Liver (tissue), 9 donors: ENCODE measurements around the gene CEP164. TPM values are rescaled to one million over a fixed set of nuclear protein-coding genes. Genes with fewer than 3 reads are reported as not detected.

Source experiments
- DNase-seq: peaks from one replicate; pipeline ENCODE4 v3.0.0-alpha.2; 2017; ENCODE audit warnings: low spot score
- H3K27ac ChIP-seq, 2 donors: one replicate each; pipeline ENCODE4 v1.7.0; 2013; ENCODE audit warnings: inconsistent platforms in 2 of 2, low read length in 2 of 2, control low read depth in 1 of 2, low read depth in 1 of 2, mild to moderate bottlenecking in 1 of 2
- H3K27me3 ChIP-seq, 4 donors: one replicate each; pipeline versions ENCODE4 v1.6.1 to v1.7.0; 2013; ENCODE audit warnings: low read length in 3 of 4, inconsistent platforms in 1 of 4, mild to moderate bottlenecking in 1 of 4, moderate library complexity in 1 of 4; ENCODE audit not compliant: control insufficient read depth in 4 of 4, insufficient read depth in 4 of 4
- H3K36me3 ChIP-seq, 4 donors: one replicate each; pipeline versions ENCODE4 v1.6.1 to v1.7.0; 2013; ENCODE audit warnings: low read length in 3 of 4, mild to moderate bottlenecking in 3 of 4, low read depth in 1 of 4, moderate library complexity in 1 of 4; ENCODE audit not compliant: control insufficient read depth in 4 of 4, insufficient read depth in 3 of 4
- H3K4me1 ChIP-seq, 4 donors: one replicate each; pipeline versions ENCODE4 v1.6.1 to v1.7.0; 2013; ENCODE audit warnings: low read length in 3 of 4, mild to moderate bottlenecking in 3 of 4, moderate library complexity in 1 of 4; ENCODE audit not compliant: control insufficient read depth in 4 of 4, insufficient read depth in 4 of 4
- H3K4me3 ChIP-seq, 3 donors: one replicate each; pipeline versions ENCODE4 v1.6.1 to v1.7.0; 2013; ENCODE audit warnings: low read length in 3 of 3, control low read depth in 1 of 3, low read depth in 1 of 3, mild to moderate bottlenecking in 1 of 3
- H3K9ac ChIP-seq, 2 donors: one replicate each; pipeline ENCODE4 v1.7.0; 2013; ENCODE audit warnings: low read length in 2 of 2, mild to moderate bottlenecking in 2 of 2, moderate library complexity in 2 of 2, control low read depth in 1 of 2, low read depth in 1 of 2
- H3K9me3 ChIP-seq, 4 donors: one replicate each; pipeline versions ENCODE4 v1.6.1 to v1.7.0; 2013; ENCODE audit warnings: low read length in 3 of 4; ENCODE audit not compliant: control insufficient read depth in 4 of 4
- ATF3 ChIP-seq: IDR thresholded peaks from 2 replicates; pipeline ENCODE4 v1.6.1; 2016; ENCODE audit warnings: antibody characterized with exemption
- EGR1 ChIP-seq, 2 donors: IDR thresholded peaks; 2 replicates each; pipeline ENCODE4 v1.6.1; 2016 to 2018; ENCODE audit warnings: antibody characterized with exemption in 2 of 2, low read depth in 2 of 2
- FOXA1 ChIP-seq: IDR thresholded peaks from 2 replicates; pipeline ENCODE4 v1.6.1; 2016; ENCODE audit warnings: antibody characterized with exemption
- FOXA2 ChIP-seq: IDR thresholded peaks from 2 replicates; pipeline ENCODE4 v1.6.1; 2016; ENCODE audit warnings: antibody characterized with exemption
- GABPA ChIP-seq, 2 donors: IDR thresholded peaks in 1 of 2; conservative IDR thresholded peaks in 1 of 2; 2 replicates each; pipeline ENCODE4 v1.6.1; 2016; ENCODE audit warnings: antibody characterized with exemption in 2 of 2, mild to moderate bottlenecking in 1 of 2, moderate library complexity in 1 of 2
- HNF4A ChIP-seq, 2 donors: conservative IDR thresholded peaks; 2 replicates each; pipeline ENCODE4 v1.6.1; 2016; ENCODE audit warnings: antibody characterized with exemption in 2 of 2, mild to moderate bottlenecking in 2 of 2
- HNF4G ChIP-seq: IDR thresholded peaks from 2 replicates; pipeline ENCODE4 v1.6.1; 2016; ENCODE audit warnings: antibody characterized with exemption
- JUND ChIP-seq, 2 donors: IDR thresholded peaks; 2 replicates each; pipeline ENCODE4 v1.6.1; 2016; ENCODE audit warnings: antibody characterized with exemption in 2 of 2
- MAX ChIP-seq: IDR thresholded peaks from 2 replicates; pipeline ENCODE4 v1.6.1; 2016; ENCODE audit warnings: antibody characterized with exemption
- NR2F2 ChIP-seq: IDR thresholded peaks from 2 replicates; pipeline ENCODE4 v1.6.1; 2016; ENCODE audit warnings: antibody characterized with exemption
- RAD21 ChIP-seq, 2 donors: IDR thresholded peaks; 2 replicates each; pipeline ENCODE4 v1.6.1; 2016; ENCODE audit warnings: antibody characterized with exemption in 2 of 2, mild to moderate bottlenecking in 2 of 2
- RXRA ChIP-seq, 2 donors: IDR thresholded peaks; 2 replicates each; pipeline ENCODE4 v1.6.1; 2017 to 2018; ENCODE audit warnings: antibody characterized with exemption in 2 of 2, mild to moderate bottlenecking in 1 of 2
- SP1 ChIP-seq: IDR thresholded peaks from 2 replicates; pipeline ENCODE4 v1.6.1; 2018; ENCODE audit warnings: antibody characterized with exemption, mild to moderate bottlenecking
- TAF1 ChIP-seq: conservative IDR thresholded peaks from 2 replicates; pipeline ENCODE4 v1.6.1; 2016; ENCODE audit warnings: antibody characterized with exemption, mild to moderate bottlenecking
- YY1 ChIP-seq: IDR thresholded peaks from 2 replicates; pipeline ENCODE4 v1.6.1; 2016; ENCODE audit warnings: antibody characterized with exemption, mild to moderate bottlenecking
- WGBS: extraction: QIAGEN DNeasy Blood & Tissue Kit; methylation state at CpG from one replicate; pipeline ENCODE4 v1.1.7; 2013; 5-methylcytosine and 5-hydroxymethylcytosine counted together
- polyA plus RNA-seq, 2 donors: library from polyadenylated mRNA; stranded (reverse) in 1 of 2; unstranded in 1 of 2; fragments of 200-250 nt in 1 of 2; fragments of >200 nt in 1 of 2; fragmentation: Nextera tagmentation in 1 of 2; extraction: Ambion mirVana in 1 of 2; gene quantifications; one replicate each; pipeline versions ENCODE4 v1.2.1 to v1.2.3, GENCODE V29; 2013 to 2015
- total RNA-seq, 2 donors: library from RNA; depleted of rRNA; stranded (reverse); fragments of >200 nt; gene quantifications; one replicate each; pipeline ENCODE4 v1.2.3, GENCODE V29; 2014
- TF ChIP-seq, protein P1 (sequence below): fragments of 150-350 bp; IDR thresholded peaks from 2 replicates; pipeline ENCODE4 v1.5.1; 2017; ENCODE audit warnings: improper control_type of control experiment, low read depth, low read length; ENCODE audit not compliant: missing input control
- donor health status: healthy.
- donor health status: healthy.
- donor health status: healthy.
- donor health status: healthy.
- donor health status: healthy.

Gene CEP164
- total and polyA plus RNA-seq, 4 donors = 4.1 to 12.3 (median 5.9) TPM

DNA sequence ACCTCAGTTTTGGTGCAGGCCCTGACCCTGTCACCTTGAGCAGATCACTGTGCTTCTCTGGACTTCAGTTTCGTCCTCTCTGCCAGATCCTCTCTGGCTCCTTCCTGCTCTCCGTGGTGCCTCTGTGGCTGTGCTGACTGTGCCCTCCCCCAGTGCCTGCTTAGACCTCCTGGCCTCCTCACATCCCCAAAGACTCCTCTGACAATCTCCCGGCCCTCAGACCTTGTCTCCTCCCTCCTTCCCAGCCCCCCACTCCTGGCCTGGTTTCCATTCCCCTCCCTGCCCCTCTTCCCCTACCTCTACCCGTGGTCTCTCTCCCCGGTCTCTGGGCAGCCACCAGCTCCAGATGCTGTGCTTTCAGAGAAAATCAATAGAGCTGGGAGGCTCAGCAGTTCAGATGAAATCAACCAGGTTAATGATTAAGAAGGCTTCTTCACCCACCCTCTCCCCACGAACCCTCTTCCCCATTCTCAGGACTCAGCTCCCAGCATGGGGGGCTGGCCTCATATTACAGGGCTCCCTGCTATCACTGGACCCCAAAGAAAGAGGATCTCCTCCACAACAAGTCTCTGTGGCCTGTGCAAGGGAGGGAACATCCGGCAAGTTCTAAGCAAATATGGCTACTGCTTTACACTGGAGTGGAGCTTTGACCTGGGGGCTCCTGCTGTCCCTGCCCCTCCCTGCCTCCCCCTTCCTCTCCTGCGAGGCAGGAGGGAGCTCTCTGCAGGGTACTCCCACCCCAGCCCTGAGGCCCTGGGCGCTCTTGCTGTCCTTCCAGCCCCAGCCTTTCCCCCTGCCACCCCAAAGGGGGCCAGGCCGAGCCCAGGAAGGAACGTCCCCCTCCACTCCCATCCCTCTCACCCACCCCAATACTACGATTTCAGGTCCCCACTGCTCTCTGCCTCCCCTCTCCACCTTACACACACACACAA is 28.0 kb upstream of the CEP164 start:
- no peaks in the 10 kb centered on the region for H3K27me3 ChIP-seq
- H3K4me1 ChIP-seq = peaks cover 10 to 47% (median 36%) of the 10 kb centered on the region in 4 donors
- peak overlapping the region in 2 of 3 donors; percentile 34 to 49 for H3K4me3 ChIP-seq
- H3K27ac ChIP-seq = peak overlapping the region; percentile 29 to 52
- 29% methylated on average over 12 of the region's 12 CpGs for WGBS
- DNase-seq = peak; percentile 50
- TF ChIP-seq, protein P1, sequence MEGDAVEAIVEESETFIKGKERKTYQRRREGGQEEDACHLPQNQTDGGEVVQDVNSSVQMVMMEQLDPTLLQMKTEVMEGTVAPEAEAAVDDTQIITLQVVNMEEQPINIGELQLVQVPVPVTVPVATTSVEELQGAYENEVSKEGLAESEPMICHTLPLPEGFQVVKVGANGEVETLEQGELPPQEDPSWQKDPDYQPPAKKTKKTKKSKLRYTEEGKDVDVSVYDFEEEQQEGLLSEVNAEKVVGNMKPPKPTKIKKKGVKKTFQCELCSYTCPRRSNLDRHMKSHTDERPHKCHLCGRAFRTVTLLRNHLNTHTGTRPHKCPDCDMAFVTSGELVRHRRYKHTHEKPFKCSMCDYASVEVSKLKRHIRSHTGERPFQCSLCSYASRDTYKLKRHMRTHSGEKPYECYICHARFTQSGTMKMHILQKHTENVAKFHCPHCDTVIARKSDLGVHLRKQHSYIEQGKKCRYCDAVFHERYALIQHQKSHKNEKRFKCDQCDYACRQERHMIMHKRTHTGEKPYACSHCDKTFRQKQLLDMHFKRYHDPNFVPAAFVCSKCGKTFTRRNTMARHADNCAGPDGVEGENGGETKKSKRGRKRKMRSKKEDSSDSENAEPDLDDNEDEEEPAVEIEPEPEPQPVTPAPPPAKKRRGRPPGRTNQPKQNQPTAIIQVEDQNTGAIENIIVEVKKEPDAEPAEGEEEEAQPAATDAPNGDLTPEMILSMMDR = no peak
- TF ChIP-seq HNF4G (peak; percentile 17), YY1 (peak; percentile 52), RXRA (IDR thresholded peaks at IDR 0.05) (peak; percentile 32 to 58), ATF3 (no peak), RAD21 (IDR thresholded peaks at IDR 0.05) (no peak), HNF4A (conservative IDR thresholded peaks at IDR 0.05) (peak; percentile 50 to 57), TAF1 (no peak), JUND (IDR thresholded peaks at IDR 0.05) (peak in 1 of 2 donors; percentile 38), FOXA1 (no peak), NR2F2 (no peak)
- H3K9ac ChIP-seq = peak overlapping the region in 1 of 2 donors; percentile 36
- no peaks in the 10 kb centered on the region for H3K9me3 ChIP-seq
- peaks cover 0 to 13% (median 1%) of the 10 kb centered on the region in 4 donors for H3K36me3 ChIP-seq

DNA sequence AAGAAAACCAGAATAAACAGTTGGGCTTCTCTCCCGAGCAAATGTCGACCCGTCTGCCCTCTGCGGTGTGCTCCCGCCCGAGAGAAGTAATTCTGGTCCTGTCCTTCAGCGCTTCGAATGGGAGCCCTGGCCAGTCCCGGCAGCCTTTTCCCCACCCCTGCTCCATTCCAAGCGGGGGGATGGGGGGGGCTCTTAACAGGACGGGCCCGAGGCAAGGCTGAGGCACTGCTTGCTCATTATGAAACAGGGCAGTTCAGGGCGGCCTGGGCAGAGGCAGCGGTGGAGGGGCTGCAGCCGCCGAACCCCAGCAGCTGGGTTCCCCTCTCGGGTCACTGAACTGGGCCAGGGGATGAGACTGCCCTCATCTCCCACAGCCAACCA is 27.4 kb upstream of the CEP164 start:
- Histone ChIP-seq H3K27ac (peak overlapping the region; percentile 29 to 36), H3K27me3 (no peaks in the 10 kb centered on the region), H3K4me3 (peak overlapping the region in 2 of 3 donors; percentile 34 to 49), H3K9me3 (no peaks in the 10 kb centered on the region), H3K36me3 (peaks cover 0 to 7% (median 1%) of the 10 kb centered on the region in 4 donors), H3K9ac (no peak overlapping the region), H3K4me1 (peaks cover 10 to 47% (median 36%) of the 10 kb centered on the region in 4 donors)
- DNase-seq = peak; percentile 55
- 24% methylated on average over 17 of the region's 17 CpGs for WGBS
- TF ChIP-seq SP1 (no peak), RXRA (IDR thresholded peaks at IDR 0.05) (no peak), MAX (no peak), FOXA2 (no peak), JUND (IDR thresholded peaks at IDR 0.05) (no peak), TAF1 (no peak), HNF4G (no peak), EGR1 (IDR thresholded peaks at IDR 0.05; ENCODE audit: low read depth in 2 of 2) (no peak), GABPA (IDR thresholded peaks at IDR 0.05 in 1 of 2, conservative IDR thresholded peaks at IDR 0.05 in 1 of 2) (no peak), FOXA1 (no peak), HNF4A (conservative IDR thresholded peaks at IDR 0.05) (no peak)
- TF ChIP-seq, protein P1 = no peak
